ENCODE data around the gene INTS6.

The INTS6 gene

DNA sequence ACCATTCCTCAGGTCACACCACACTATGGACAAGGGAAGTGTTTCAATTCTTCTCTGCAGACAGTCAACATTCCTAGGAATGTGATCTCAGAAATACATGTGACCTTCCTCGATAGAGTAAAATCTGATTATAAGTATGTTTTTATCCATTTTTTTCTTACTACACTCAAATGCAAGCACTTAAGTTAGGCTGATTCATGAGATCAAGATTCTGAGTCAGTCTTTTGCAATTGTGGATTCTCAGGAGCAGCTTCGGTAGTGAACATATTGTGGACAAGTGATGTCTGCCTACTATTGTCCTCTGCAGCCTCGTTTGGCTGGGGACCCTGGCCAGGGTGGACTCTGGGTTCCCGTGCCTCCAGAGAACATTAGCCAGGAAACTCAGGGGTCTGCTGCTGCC is 110.1 kb downstream of the INTS6 start:
- no peak for DNase-seq (ENCODE audit: low spot score)

DNA sequence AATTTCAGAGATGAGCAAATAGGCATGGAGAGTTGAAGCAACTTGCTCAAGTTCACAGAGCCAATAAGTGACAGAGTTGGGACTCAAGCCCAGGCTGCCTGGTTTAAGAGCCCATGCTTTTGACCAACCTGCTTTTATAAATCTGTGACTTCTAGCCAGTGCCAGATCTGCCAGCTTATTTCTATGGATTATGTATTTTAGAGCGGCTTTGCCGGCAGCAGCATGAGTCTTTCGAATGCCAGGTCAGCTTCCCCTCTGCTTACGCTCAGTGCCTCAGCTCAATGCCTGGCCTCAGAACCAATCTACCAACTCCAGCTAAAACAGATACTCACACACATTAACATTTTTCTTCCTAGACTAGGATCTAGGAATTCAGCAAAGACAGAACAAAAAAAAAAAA is 111.0 kb downstream of the INTS6 start:
- DNase-seq (ENCODE audit: low spot score) = no peak

- no peak for DNase-seq (ENCODE audit: low spot score)
Observed at GRCh38 chr13:51341232-51341631, 111.6 kb downstream of the INTS6 start.

DNA sequence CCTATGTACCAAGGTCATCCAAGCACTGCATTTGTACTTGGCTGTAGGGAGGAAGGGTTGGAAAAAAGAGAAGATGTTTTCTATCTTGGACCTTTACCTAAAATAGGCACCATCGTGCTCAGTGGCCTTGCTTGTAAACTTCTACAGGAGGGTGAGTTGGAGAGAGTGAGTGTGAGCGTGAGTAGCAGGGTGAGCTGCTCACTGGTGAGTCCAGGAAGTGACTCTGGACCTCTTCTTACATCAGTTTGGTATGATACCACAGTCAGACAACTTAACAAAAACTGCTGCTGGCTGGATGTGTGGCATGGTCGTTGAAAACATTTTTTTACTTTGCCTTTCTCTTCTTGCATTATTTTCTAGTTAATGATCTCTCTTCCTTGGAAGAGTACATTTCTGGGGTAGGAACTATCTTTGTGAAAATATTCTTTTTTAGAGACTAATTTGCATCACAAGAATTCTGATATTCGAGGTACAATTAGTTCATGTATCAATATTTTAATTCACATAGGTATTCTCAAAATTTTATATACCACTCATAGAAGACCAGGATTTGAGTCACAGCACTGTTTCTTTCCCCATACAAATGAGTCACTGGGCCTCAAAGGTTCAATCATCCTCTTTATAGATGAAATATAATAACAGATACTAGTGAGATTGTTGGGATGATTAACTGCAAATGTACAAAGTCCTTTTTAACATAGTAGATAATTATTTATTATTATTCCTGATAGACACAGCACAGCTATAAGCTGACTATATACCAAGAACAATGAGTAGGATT is 112.7 kb downstream of the INTS6 start:
- no peak for DNase-seq (ENCODE audit: low spot score)

GRCh38 chr13:51339354-51339753 is 113.5 kb downstream of the INTS6 start, which contains the start of gene SERPINE3:
TSS of gene SERPINE3 (plus strand) at chr13:51339691. CDS start at chr13:51341092, 1,401 bp downstream.
- DNase-seq (ENCODE audit: low spot score) = no peak

DNA sequence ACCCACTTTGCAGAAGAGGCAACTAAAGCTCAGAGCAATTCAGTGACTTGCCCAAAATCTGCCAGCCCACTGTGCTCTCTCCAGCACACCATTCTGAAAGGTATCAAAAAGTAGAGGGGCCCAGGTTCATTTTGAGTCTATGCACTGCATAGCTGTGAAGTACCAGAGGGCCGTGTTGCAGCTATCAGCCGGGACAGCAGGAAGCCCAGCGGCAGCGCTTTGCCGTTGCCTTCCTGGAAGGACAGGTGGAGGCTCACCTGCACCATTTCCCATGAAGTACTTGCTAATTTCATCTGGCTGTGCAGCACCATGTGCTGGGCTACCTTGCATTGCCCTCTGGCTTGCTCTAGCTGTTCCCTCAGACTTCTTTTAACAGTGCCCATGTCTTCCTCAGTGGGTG is 116.1 kb downstream of the INTS6 start:
- no peak for DNase-seq (ENCODE audit: low spot score)

DNA sequence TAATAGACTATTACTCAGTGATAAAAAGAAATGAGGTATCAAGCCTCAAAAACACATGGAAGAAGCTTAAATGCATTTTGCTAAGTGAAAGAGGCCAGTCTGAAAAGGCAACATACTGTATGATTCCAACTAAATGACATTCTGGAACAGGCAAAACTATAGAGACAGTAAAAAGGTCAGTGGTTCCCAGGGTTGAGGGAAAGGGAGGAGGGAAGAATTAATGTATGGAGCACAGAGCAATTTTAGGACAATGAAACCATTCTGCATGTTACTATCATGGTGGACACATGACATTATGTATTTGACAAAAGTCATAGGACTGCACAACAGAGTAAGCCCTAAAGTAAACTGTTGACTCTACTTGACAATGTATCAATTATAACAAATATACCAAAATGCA is 119.0 kb downstream of the INTS6 start:
- no peak for DNase-seq (ENCODE audit: low spot score)

GRCh38 chr13:51333421-51333820 is 119.4 kb downstream of the INTS6 start:
- DNase-seq (ENCODE audit: low spot score) = no peak

DNA sequence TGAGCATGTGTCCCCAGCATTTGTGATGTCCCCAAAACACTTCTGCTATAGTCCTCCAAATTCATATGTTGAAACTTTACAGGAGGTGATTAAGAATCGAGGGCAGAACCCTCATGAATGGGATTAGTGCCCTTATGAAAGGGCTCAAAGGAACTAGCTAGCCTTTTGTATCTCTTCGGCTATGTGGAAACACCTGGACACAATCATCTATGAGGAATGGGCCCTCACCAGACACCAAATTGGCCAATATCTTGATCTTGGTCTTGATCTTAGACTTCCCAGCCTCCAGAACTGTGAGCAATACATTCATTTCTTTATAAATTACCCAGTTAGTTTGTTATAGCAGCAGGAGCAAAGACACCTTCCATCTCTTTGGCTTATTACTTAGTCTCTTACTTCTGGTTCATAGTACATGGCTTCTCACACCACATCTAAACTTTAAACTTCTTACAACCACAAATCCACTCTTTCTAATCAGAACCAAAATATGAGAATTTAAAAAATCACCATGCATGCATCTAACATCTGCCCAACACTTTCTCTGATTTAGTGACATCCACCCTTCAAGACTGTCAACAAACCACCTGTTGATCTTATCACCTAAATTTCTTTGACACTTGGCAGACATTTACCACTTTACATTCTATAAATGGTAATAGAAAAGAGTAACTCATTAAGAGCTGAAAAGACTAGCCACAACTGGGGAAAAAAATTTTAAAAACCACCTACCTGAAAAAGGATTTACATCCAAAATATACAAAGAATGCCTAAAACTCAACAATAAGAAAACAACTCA is 120.1 kb downstream of the INTS6 start:
- DNase-seq (ENCODE audit: low spot score) = no peak

- DNase-seq (ENCODE audit: low spot score) = no peak
Observed at GRCh38 chr13:51331354-51331861, 121.4 kb downstream of the INTS6 start.

GRCh38 chr13:51330791-51331190 is 122.0 kb downstream of the INTS6 start:
- peak; percentile 52 for DNase-seq (ENCODE audit: low spot score)

- DNase-seq (ENCODE audit: low spot score) = no peak
Observed at GRCh38 chr13:51329606-51330005, 123.2 kb downstream of the INTS6 start.

DNA sequence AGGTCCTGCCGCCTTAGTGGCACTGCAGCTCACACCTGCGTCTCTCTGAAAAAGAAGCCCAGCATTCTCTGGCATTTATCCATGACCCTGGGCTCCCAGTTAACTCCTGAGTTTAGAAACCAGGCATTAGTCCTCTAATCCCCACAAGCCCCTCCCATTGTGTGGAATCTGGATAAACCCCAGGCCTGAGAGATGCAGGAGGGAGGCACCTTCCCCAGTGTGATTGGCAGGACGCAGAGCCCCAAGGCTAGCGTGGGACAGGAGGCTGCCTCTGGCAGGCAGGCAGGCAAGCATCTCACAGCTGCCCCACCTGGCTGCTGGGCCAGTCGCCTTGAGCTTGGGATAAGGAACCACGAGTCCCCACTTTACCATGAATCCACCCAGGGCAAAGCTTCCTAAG is 124.3 kb downstream of the INTS6 start:
- DNase-seq (ENCODE audit: low spot score) = no peak

- no peak for DNase-seq (ENCODE audit: low spot score)
Observed at GRCh38 chr13:51327961-51328360, 124.9 kb downstream of the INTS6 start.

- DNase-seq (ENCODE audit: low spot score) = no peak
Observed at GRCh38 chr13:51326777-51327176, 126.1 kb downstream of the INTS6 start.

GRCh38 chr13:51325837-51326236 is 127.0 kb downstream of the INTS6 start:
- DNase-seq (ENCODE audit: low spot score) = no peak

- no peak for DNase-seq (ENCODE audit: low spot score)
Observed at GRCh38 chr13:51324714-51325420, 128.0 kb downstream of the INTS6 start.

- DNase-seq (ENCODE audit: low spot score) = no peak
Observed at GRCh38 chr13:51323824-51324511, 128.9 kb downstream of the INTS6 start.

GRCh38 chr13:51322826-51323225 is 130.0 kb downstream of the INTS6 start:
- DNase-seq (ENCODE audit: low spot score) = no peak

- no peak for DNase-seq (ENCODE audit: low spot score)
Observed at GRCh38 chr13:51321836-51322235, 131.0 kb downstream of the INTS6 start.

DNA sequence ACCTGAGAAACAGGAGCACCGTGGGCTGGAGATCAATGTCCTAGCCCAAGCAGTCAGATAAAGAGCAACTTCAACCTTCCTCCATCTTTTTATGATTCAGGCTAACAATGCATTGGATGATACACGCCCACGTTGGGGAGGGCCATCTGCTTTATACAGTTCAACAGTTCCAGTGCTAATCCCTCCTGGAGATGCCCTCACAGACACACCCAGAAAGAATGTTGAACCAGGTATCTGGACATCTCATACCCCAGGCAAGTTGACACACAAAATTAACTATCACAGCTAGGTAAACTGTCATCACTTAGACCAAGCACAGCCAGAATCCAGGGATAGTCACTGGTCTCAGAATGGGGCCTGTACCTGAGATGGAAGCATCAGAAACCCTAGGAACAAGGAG is 134.0 kb downstream of the INTS6 start:
- DNase-seq (ENCODE audit: low spot score) = no peak

DNA sequence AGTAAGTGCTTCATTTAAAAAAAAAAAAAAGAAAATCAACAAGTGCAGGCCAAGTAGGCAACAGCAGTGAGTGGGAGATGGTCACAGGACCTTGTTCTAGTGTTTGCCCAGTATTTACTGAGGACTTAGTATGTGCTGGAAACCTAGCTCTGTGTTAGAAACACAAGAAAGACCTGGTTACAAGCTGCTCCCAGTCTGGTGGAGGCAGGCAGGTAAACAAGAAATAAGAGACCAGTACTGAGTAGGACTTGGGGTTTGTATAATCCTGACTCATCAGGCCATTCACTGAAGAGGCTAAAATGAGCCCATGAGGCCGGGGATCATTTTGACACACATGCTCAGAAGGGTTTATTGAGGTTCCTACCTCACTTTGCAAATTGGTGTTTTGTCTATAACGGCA is 134.8 kb downstream of the INTS6 start:
- no peak for DNase-seq (ENCODE audit: low spot score)
